Peyer's patch (tissue), 4 donors: ENCODE results near the gene ERLEC1. TPM values are rescaled to one million over a fixed set of nuclear protein-coding genes. Genes with fewer than 3 reads are reported as not detected.
A peak's percentile ranks its signal among the peaks of the same experiment; 100 is the strongest.

ENCODE experiments used
- DNase-seq, 3 donors: peaks; one replicate each; pipeline ENCODE4 v3.0.0-alpha.2; 2017 to 2019
- H3K27ac ChIP-seq, 4 donors: fragments of 200-600 bp; sonication (generic); one replicate each; pipeline ENCODE4 v1.5.1; 2016 to 2019
- H3K27me3 ChIP-seq, 2 donors: fragments of 200-600 bp; sonication (generic); one replicate each; pipeline ENCODE4 v1.5.1; 2019
- H3K36me3 ChIP-seq, 3 donors: fragments of 200-600 bp; sonication (generic); one replicate each; pipeline ENCODE4 v1.5.1; 2016 to 2019
- H3K4me1 ChIP-seq, 4 donors: fragments of 200-600 bp; sonication (generic); one replicate each; pipeline ENCODE4 v1.5.1; 2016 to 2019
- H3K4me3 ChIP-seq, 4 donors: fragments of 200-600 bp; sonication (generic); 1 replicate in 3 of 4; 2 replicates in 1 of 4; pipeline ENCODE4 v1.5.1; 2016 to 2019; ENCODE audit warnings: mild to moderate bottlenecking in 1 of 4
- H3K9me3 ChIP-seq, 4 donors: fragments of 200-600 bp; sonication (generic); one replicate each; pipeline ENCODE4 v1.5.1; 2016 to 2019; ENCODE audit warnings: mild to moderate bottlenecking in 1 of 4
- CTCF ChIP-seq, 6 experiments: fragments of 450-650 bp in 4 of 6; fragments of 200-600 bp in 2 of 6; sonication (generic) in 1 of 6; IDR thresholded peaks; one replicate each; pipeline ENCODE4 v1.5.1; 2017 to 2019; ENCODE audit warnings: antibody characterized with exemption in 6 of 6, mild to moderate bottlenecking in 3 of 6, moderate library complexity in 1 of 6
- POLR2A ChIP-seq, 2 donors: fragments of 450-650 bp; IDR thresholded peaks; one replicate each; pipeline ENCODE4 v1.5.1; 2017; ENCODE audit warnings: antibody characterized with exemption in 2 of 2, mild to moderate bottlenecking in 2 of 2, moderate library complexity in 2 of 2
- total RNA-seq, 4 donors: library from RNA; depleted of rRNA; stranded (reverse); fragments of >200 nt; gene quantifications; one replicate each; pipeline ENCODE4 v1.1.0, GENCODE V29; 2016

Gene ERLEC1
- total RNA-seq, 4 donors from 2014 or later = 28.1 to 69.3 (median 55.4) TPM

DNA sequence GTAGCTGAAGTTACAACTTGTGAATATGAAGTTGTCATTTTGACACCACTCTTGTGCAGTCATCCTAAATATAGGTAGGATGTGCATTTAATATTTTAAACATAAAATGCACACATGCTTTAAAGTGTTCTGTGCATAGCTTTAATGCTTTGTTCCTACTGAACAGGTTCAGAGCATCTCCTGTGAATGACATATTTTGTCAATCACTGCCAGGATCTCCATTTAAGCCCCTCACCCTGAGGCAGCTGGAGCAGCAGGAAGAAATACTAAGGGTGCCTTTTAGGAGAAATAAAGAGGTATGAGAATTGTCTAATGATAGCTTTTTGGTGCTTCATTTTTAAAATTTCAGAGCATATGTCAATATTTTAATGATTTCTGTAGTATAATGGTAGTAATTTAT, 14.7 kb downstream of the ERLEC1 start:
- Histone ChIP-seq H3K27me3 (no peaks in the 10 kb centered on the region), H3K9me3 (no peaks in the 10 kb centered on the region), H3K4me3 (no peak overlapping the region), H3K27ac (no peak overlapping the region), H3K36me3 (peaks cover 0 to 82% (median 0%) of the 10 kb centered on the region in 3 donors), H3K4me1 (no peaks in the 10 kb centered on the region)
- no peak for DNase-seq
- TF ChIP-seq POLR2A (IDR thresholded peaks at IDR 0.05) (no peak), CTCF (IDR thresholded peaks at IDR 0.05) (no peak)

- Histone ChIP-seq H3K4me3 (no peak overlapping the region), H3K4me1 (no peaks in the 10 kb centered on the region), H3K27me3 (no peaks in the 10 kb centered on the region), H3K36me3 (peaks cover 0 to 83% (median 0%) of the 10 kb centered on the region in 3 donors), H3K9me3 (no peaks in the 10 kb centered on the region), H3K27ac (no peak overlapping the region)
- DNase-seq = no peak
- TF ChIP-seq CTCF (IDR thresholded peaks at IDR 0.05) (no peak), POLR2A (IDR thresholded peaks at IDR 0.05) (no peak)
Observed at GRCh38 chr2:53802617-53803151, 15.8 kb downstream of the ERLEC1 start.

- Histone ChIP-seq H3K4me1 (no peaks in the 10 kb centered on the region), H3K4me3 (no peak overlapping the region), H3K9me3 (no peaks in the 10 kb centered on the region), H3K36me3 (peaks cover 0 to 81% (median 0%) of the 10 kb centered on the region in 3 donors), H3K27ac (no peak overlapping the region), H3K27me3 (no peaks in the 10 kb centered on the region)
- no peak for DNase-seq
- TF ChIP-seq CTCF (IDR thresholded peaks at IDR 0.05) (no peak), POLR2A (IDR thresholded peaks at IDR 0.05) (no peak)
Observed at GRCh38 chr2:53811601-53812000, 24.8 kb downstream of the ERLEC1 start.

- Histone ChIP-seq H3K4me3 (no peak overlapping the region), H3K27me3 (no peaks in the 10 kb centered on the region), H3K36me3 (peaks cover 0 to 77% (median 0%) of the 10 kb centered on the region in 3 donors), H3K9me3 (no peaks in the 10 kb centered on the region), H3K27ac (peak overlapping the region in 1 of 4 donors; percentile 7), H3K4me1 (no peaks in the 10 kb centered on the region)
- peak in 1 of 3 donors; percentile 52 for DNase-seq
- TF ChIP-seq CTCF (IDR thresholded peaks at IDR 0.05) (no peak), POLR2A (IDR thresholded peaks at IDR 0.05) (no peak)
Observed at GRCh38 chr2:53813151-53813550, 26.3 kb downstream of the ERLEC1 start.

- peaks cover 0 to 45% (median 0%) of the 10 kb centered on the region in 3 donors for H3K36me3 ChIP-seq
- TF ChIP-seq POLR2A (IDR thresholded peaks at IDR 0.05) (no peak), CTCF (IDR thresholded peaks at IDR 0.05) (no peak)
- no peak overlapping the region for H3K27ac ChIP-seq
- DNase-seq = no peak
- H3K27me3 ChIP-seq = no peaks in the 10 kb centered on the region
- peaks cover 0 to 5% (median 0%) of the 10 kb centered on the region in 4 donors for H3K4me1 ChIP-seq
- no peaks in the 10 kb centered on the region for H3K9me3 ChIP-seq
- H3K4me3 ChIP-seq = no peak overlapping the region
Observed at GRCh38 chr2:53818854-53819435, 32.1 kb downstream of the ERLEC1 start.
